ENCODE results near the gene ENAM. TPM values are rescaled to one million over a fixed set of nuclear protein-coding genes. Genes with fewer than 3 reads are reported as not detected.

ENAM gene
- total and polyA plus RNA-seq, 10 of the 15 experiments (the other 5 are each of a cell fraction or from before 2014, with no cell fraction given) = 0.04 to 1.3 (median 0.21) TPM

GRCh38 chr4:70589785-70590184, 38.8 kb upstream of the ENAM start:
- in situ Hi-C loops (cut with MboI) = no loop called here
- BruUV-seq (replicated peaks) = no TSS peak
- Histone ChIP-seq H3K4me3 (no peak overlapping the region), H3K4me2 (ENCODE audit: control insufficient read depth, insufficient read depth) (no peak overlapping the region), H3K4me1 (ENCODE audit: control insufficient read depth, insufficient read depth, low read length) (peaks cover 2% of the 10 kb centered on the region; the same call in 1 of the 2 replicates), H3K27ac (ENCODE audit: control insufficient read depth, insufficient read depth) (no peak overlapping the region), H3K9ac (ENCODE audit: control insufficient read depth, insufficient read depth, low read length) (no peak overlapping the region), H3K79me2 (ENCODE audit: control insufficient read depth, insufficient read depth, low read length) (no peaks in the 10 kb centered on the region), H3K9me3 (replicated peaks; ENCODE audit: control insufficient read depth, insufficient read depth, low read length) (no peaks in the 10 kb centered on the region), H3K27me3 (replicated peaks in 1 of 2; ENCODE audit: control insufficient read depth in 2 of 2, insufficient read depth in 2 of 2, low read length in 1 of 2) (no peaks in the 10 kb centered on the region; a peak in 1 of 4 replicates), H4K20me1 (ENCODE audit: control insufficient read depth, insufficient read depth) (no peaks in the 10 kb centered on the region), H2AFZ (ENCODE audit: control insufficient read depth, low read depth, low read length) (no peak overlapping the region), H3K36me3 (ENCODE audit: control insufficient read depth in 2 of 2, insufficient read depth in 2 of 2, low read length in 1 of 2) (no peaks in the 10 kb centered on the region)
- DNase-seq (ENCODE audit: low read depth, low spot score) (no peak), FAIRE-seq (peak; percentile 66), ATAC-seq (peak; percentile 95)
- ChIA-PET SMC1A (ENCODE audit: uncharacterized antibody, unreplicated experiment) (interaction anchor here (1.2 to 1.3 kb wide), 2 partner anchors 9 to 57 kb away, joined by 3 read pairs; no protein-coding TSS in a partner anchor), RAD21 (ENCODE audit: unreplicated experiment) (no interaction called here), POLR2A (no interaction called here), CTCF (interaction anchor here (0.7 to 1.9 kb wide), 4 partner anchors 11 to 30 kb away, joined by 3 to 6 read pairs (median 5); no protein-coding TSS in a partner anchor)
- TF ChIP-seq NRF1 (conservative IDR thresholded peaks at IDR 0.05; ENCODE audit: low read depth, low read length) (no peak), SRF (IDR thresholded peaks at IDR 0.05; ENCODE audit: low read depth in 2 of 2, low read length in 2 of 2) (no peak), MTA2 (IDR thresholded peaks at IDR 0.05; ENCODE audit: low read depth) (peak; percentile 24; the same call in 1 of the 2 replicates), IRF4 (IDR thresholded peaks at IDR 0.05; ENCODE audit: low read depth, low read length) (0 out of 2 replicates have a peak, but pooled peaks have one; percentile 15), SPI1 (IDR thresholded peaks at IDR 0.05; ENCODE audit: borderline replicate concordance, insufficient read depth, low read depth, low read length) (peak; percentile 94), ZNF24 (IDR thresholded peaks at IDR 0.05) (peak; percentile 66; the same call in 1 of the 2 replicates), ZBED1 (IDR thresholded peaks at IDR 0.05; ENCODE audit: borderline replicate concordance) (no peak), TCF12 (IDR thresholded peaks at IDR 0.05; ENCODE audit: low read depth, low read length) (no peak)
- intact Hi-C loops (cut with micrococcal nuclease; ENCODE audit: unreplicated experiment) = no loop called here

GRCh38 chr4:70591955-70592582, 36.5 kb upstream of the ENAM start, which contains the start of gene AMBN:
AMBN (plus strand) TSS chr4:70592256; CDS start chr4:70592359, 103 bp downstream.
- H3K9me3 ChIP-seq (replicated peaks; ENCODE audit: control insufficient read depth, insufficient read depth, low read length) = no peaks in the 10 kb centered on the region
- no peaks in the 10 kb centered on the region for H3K79me2 ChIP-seq (ENCODE audit: control insufficient read depth, insufficient read depth, low read length)
- FAIRE-seq (no peak), ATAC-seq (no peak), DNase-seq (ENCODE audit: low read depth, low spot score) (no peak)
- no peaks in the 10 kb centered on the region for H3K27me3 ChIP-seq (replicated peaks in 1 of 2; ENCODE audit: control insufficient read depth in 2 of 2, insufficient read depth in 2 of 2, low read length in 1 of 2)
- H3K27ac ChIP-seq (ENCODE audit: control insufficient read depth, insufficient read depth) = no peak within 1 kb of the TSS
- intact Hi-C loops (cut with micrococcal nuclease; ENCODE audit: unreplicated experiment) = no loop called here
- no peak within 1 kb of the TSS for H3K4me2 ChIP-seq (ENCODE audit: control insufficient read depth, insufficient read depth)
- no peaks in the 10 kb centered on the region for H4K20me1 ChIP-seq (ENCODE audit: control insufficient read depth, insufficient read depth)
- no peak within 1 kb of the TSS for H2AFZ ChIP-seq (ENCODE audit: control insufficient read depth, low read depth, low read length)
- CTCF ChIA-PET = no interaction called here
- TF ChIP-seq SIN3A (IDR thresholded peaks at IDR 0.05; ENCODE audit: low read depth, low read length) = no peak
- TF ChIP-seq SRF (IDR thresholded peaks at IDR 0.05; ENCODE audit: low read depth in 2 of 2, low read length in 2 of 2) = no peak
- no peak for TF ChIP-seq HDAC2 (IDR thresholded peaks at IDR 0.05)
- no peak for TF ChIP-seq MTA3 (IDR thresholded peaks at IDR 0.05; ENCODE audit: borderline replicate concordance, low read length)
- no peak for TF ChIP-seq SP1 (IDR thresholded peaks at IDR 0.05; ENCODE audit: low read depth, low read length)
- TF ChIP-seq BHLHE40 (IDR thresholded peaks at IDR 0.05; ENCODE audit: borderline replicate concordance in 1 of 2, low read depth in 2 of 2, low read length in 1 of 2) = no peak
- no peak for TF ChIP-seq CHD1 (IDR thresholded peaks at IDR 0.05; ENCODE audit: low read depth, low read length)
- in situ Hi-C loops (cut with MboI) = no loop called here
- POLR2A ChIA-PET = no interaction called here
- no peak within 1 kb of the TSS for H3K9ac ChIP-seq (ENCODE audit: control insufficient read depth, insufficient read depth, low read length)
- H3K36me3 ChIP-seq (ENCODE audit: control insufficient read depth in 2 of 2, insufficient read depth in 2 of 2, low read length in 1 of 2) = no peaks in the 10 kb centered on the region
- no peak within 1 kb of the TSS for H3K4me3 ChIP-seq
- SMC1A ChIA-PET (ENCODE audit: uncharacterized antibody, unreplicated experiment) = interaction anchor here (1.4 to 1.7 kb wide), 2 partner anchors 9 to 11 kb away, joined by 3 to 6 read pairs; no protein-coding TSS in a partner anchor
- peaks cover 2% of the 10 kb centered on the region; the same call in 1 of the 2 replicates for H3K4me1 ChIP-seq (ENCODE audit: control insufficient read depth, insufficient read depth, low read length)
- BruUV-seq (replicated peaks) = no TSS peak
- WGBS (ENCODE audit: insufficient coverage, insufficient replicate concordance, low lambda C conversion rate, missing lambda C conversion rate) = 10% methylated on average over 5 of the region's 5 CpGs
- RAD21 ChIA-PET (ENCODE audit: unreplicated experiment) = no interaction called here

All from GM12878 (cell line).